Adrenal gland (tissue), 12 donors: ENCODE measurements around the gene EFNA2. TPM values are rescaled to one million over a fixed set of nuclear protein-coding genes. Genes with fewer than 3 reads are reported as not detected.

ENCODE experiments used
- DNase-seq, 7 donors: peaks; one replicate each; pipeline ENCODE4 v3.0.0-alpha.2; 2019 to 2020
- H3K27ac ChIP-seq, 5 donors: fragments of 200-600 bp; sonication (generic) in 4 of 5; 1 replicate in 3 of 5; 2 replicates in 2 of 5; pipeline versions ENCODE4 v1.5.1 to v1.8.0; 2016 to 2020; ENCODE audit warnings: mild to moderate bottlenecking in 1 of 5
- H3K27me3 ChIP-seq: fragments of 200-600 bp; 2 replicates; pipeline ENCODE4 v1.8.0; 2021
- H3K36me3 ChIP-seq, 2 donors: fragments of 200-600 bp; replicated peaks in 1 of 2; 1 replicate in 1 of 2; 2 replicates in 1 of 2; pipeline versions ENCODE4 v1.5.1 to v1.8.0; 2018 to 2022
- H3K4me1 ChIP-seq, 2 donors: fragments of 200-600 bp; replicated peaks in 1 of 2; 1 replicate in 1 of 2; 2 replicates in 1 of 2; pipeline versions ENCODE4 v1.5.1 to v1.8.0; 2018 to 2021
- H3K4me3 ChIP-seq, 4 donors: fragments of 200-600 bp; sonication (generic) in 3 of 4; one replicate each; pipeline ENCODE4 v1.5.1; 2016 to 2018
- H3K9me3 ChIP-seq, 3 donors: fragments of 200-600 bp; sonication (generic) in 1 of 3; replicated peaks in 1 of 3; 1 replicate in 2 of 3; 2 replicates in 1 of 3; pipeline versions ENCODE4 v1.5.1 to v1.8.0; 2016 to 2021
- POLR2A ChIP-seq, 2 donors: fragments of 450-650 bp; IDR thresholded peaks; one replicate each; pipeline ENCODE4 v1.6.1; 2017; ENCODE audit warnings: antibody characterized with exemption in 2 of 2, mild to moderate bottlenecking in 2 of 2, moderate library complexity in 1 of 2
- WGBS, 4 donors: extraction: QIAGEN DNeasy Blood & Tissue Kit in 2 of 4; methylation state at CpG; one replicate each; pipeline versions ENCODE4 v1.1.5 to v1.1.7; 2013 to 2017; 5-methylcytosine and 5-hydroxymethylcytosine counted together
- intact Hi-C, 2 donors: fragments of 100-400 bp; cut with DNase I; formaldehyde crosslinking; loops; one replicate each; pipeline versions ENCODE4 v1.14.1 to v1.15.0; 2022 to 2023
- polyA plus RNA-seq, 3 donors: library from polyadenylated mRNA; stranded (reverse); fragments of 200-250 nt in 2 of 3; fragments of 350-450 nt in 1 of 3; fragmentation: Illumina TruSeq in 1 of 3; extraction: RNeasy Lipid Tissue Mini Kit (QIAGEN cat#74804) in 1 of 3; gene quantifications; one replicate each; pipeline ENCODE4 v1.2.3, GENCODE V29; 2013 to 2014
- total RNA-seq, 9 donors: library from RNA; depleted of rRNA in 4 of 9; stranded (reverse); fragments of >200 nt in 4 of 9; fragments of 120-200 nt in 1 of 9; fragmentation: NEBNext Ultra II Directional in 1 of 9; extraction: Animal tissue kit (Norgen Biotek cat#: 25700) in 1 of 9; gene quantifications; one replicate each; pipeline versions ENCODE4 v1.1.0 to v1.2.4, GENCODE V29; 2013 to 2023
- TF ChIP-seq, protein P1 (sequence below), 6 experiments: fragments of 450-650 bp in 4 of 6; fragments of 200-600 bp in 2 of 6; sonication (generic) in 1 of 6; IDR thresholded peaks; 1 replicate in 5 of 6; 2 replicates in 1 of 6; pipeline versions ENCODE4 v1.5.1 to v1.8.0; 2016 to 2021; ENCODE audit warnings: antibody characterized with exemption in 6 of 6, mild to moderate bottlenecking in 2 of 6, moderate library complexity in 1 of 6
- donor health status: healthy with polysubstance abuse.
- donor health status: Bipolar disorder and iron deficiency.
- donor health status: DM: yes; HTN: yes; CAD: no.
- donor health status: DM: no; HTN: no; CAD: no.
- donor health status: DM: no; HTN: no; CAD: no.
- donor health status: DM: yes; HTN: yes; CAD: no.

EFNA2 gene
- total and polyA plus RNA-seq, 12 donors, result 0.11 TPM; not detected in 11

DNA sequence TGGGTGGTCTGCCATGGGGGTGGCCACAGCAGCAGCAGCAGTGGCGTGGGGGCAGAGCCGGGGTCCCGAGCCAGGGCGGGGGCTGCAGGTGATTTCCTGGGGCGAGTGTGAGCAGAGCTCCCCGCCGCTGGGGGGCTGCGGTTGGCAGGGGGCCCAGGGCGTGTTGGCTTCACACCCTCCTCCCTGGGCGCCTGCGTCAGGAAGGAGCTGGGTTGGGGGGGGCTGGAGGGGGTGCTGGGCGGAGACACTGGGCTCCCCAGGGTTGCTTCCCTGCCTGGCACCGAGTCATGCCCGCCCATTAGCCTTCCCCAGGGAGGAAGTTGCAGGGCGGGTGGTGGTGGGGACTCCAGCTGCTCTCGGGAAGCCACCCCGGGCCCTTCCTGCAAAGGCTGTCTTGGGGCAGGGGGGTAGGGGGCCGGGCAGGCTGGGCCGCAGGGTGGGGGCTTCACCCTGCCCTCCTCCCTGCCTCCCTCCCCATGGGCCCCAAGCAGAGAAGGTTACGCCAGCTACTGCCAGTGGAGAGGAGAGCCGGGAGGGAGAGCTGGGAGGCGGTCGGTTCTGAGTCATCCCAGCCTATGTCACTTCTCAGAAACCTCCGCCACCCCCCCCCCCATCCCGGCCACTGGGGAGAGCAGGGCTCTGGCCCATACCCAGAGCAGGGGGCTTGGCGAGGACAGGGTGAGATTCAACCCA lies 32.7 kb upstream of the EFNA2 start:
- H3K4me3 ChIP-seq, result peak overlapping the region in 2 of 4 donors; percentile 38 to 92
- WGBS, 4 donors, result 0 to 1% (median 0%) methylated on average over 2 to 26 of the region's 26 CpGs
- H3K27ac ChIP-seq, result peak overlapping the region; percentile 97 to 100 (median 99)
- H3K4me1 ChIP-seq, result peaks cover 40% of the 10 kb centered on the region in 2 donors
- intact Hi-C loops, result no loop called here
- peak; percentile 92 to 98 (median 97) for DNase-seq
- no peaks in the 10 kb centered on the region for H3K27me3 ChIP-seq
- TF ChIP-seq, protein P1, sequence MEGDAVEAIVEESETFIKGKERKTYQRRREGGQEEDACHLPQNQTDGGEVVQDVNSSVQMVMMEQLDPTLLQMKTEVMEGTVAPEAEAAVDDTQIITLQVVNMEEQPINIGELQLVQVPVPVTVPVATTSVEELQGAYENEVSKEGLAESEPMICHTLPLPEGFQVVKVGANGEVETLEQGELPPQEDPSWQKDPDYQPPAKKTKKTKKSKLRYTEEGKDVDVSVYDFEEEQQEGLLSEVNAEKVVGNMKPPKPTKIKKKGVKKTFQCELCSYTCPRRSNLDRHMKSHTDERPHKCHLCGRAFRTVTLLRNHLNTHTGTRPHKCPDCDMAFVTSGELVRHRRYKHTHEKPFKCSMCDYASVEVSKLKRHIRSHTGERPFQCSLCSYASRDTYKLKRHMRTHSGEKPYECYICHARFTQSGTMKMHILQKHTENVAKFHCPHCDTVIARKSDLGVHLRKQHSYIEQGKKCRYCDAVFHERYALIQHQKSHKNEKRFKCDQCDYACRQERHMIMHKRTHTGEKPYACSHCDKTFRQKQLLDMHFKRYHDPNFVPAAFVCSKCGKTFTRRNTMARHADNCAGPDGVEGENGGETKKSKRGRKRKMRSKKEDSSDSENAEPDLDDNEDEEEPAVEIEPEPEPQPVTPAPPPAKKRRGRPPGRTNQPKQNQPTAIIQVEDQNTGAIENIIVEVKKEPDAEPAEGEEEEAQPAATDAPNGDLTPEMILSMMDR (IDR thresholded peaks at IDR 0.05), result peak in 3 of 6 experiments; percentile 30 to 38 (median 35)
- TF ChIP-seq POLR2A (IDR thresholded peaks at IDR 0.05), result peak in 1 of 2 donors; percentile 72
- H3K36me3 ChIP-seq, result peaks cover 0 to 56% of the 10 kb centered on the region in 2 donors
- no peaks in the 10 kb centered on the region for H3K9me3 ChIP-seq

DNA sequence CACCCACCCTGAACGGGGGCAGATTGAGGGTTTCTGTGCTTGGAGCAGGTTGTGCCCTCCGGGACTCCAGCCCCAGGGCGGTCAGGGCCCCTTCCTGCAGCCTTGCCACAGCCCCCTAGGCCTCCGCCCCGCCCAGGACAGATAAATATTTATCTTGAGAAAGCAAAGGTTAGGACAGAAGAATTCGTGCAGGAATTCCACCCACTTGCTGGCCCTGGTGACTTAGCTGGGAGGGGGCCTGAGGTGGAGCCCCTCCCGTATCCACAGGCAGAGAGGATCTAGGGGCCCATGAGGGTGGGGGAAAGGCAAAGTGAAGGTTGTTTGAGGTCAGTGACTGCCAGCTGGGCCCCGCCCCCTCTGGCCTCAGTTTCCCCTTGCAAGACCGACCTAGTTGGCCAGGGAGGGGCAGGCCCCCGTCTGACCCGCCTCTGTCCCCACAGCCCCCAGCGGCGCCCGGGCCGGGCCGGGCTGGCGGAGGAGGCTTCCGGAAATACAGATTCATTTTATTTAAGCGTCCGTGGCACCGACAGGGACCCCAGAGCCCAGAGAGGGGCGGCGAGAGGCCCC lies 32.1 kb upstream of the EFNA2 start:
- Histone ChIP-seq H3K4me1 (peaks cover 44% of the 10 kb centered on the region in 2 donors), H3K9me3 (no peaks in the 10 kb centered on the region), H3K27ac (peak overlapping the region; percentile 97 to 100 (median 99)), H3K4me3 (peak overlapping the region in 2 of 4 donors; percentile 38 to 92), H3K27me3 (no peaks in the 10 kb centered on the region), H3K36me3 (peaks cover 0 to 60% of the 10 kb centered on the region in 2 donors)
- WGBS, 4 donors, result 6 to 20% (median 14%) methylated on average over 3 to 23 of the region's 23 CpGs
- DNase-seq, result peak in 1 of 7 donors; percentile 66
- TF ChIP-seq, protein P1 (IDR thresholded peaks at IDR 0.05), result no peak
- no peak for TF ChIP-seq POLR2A (IDR thresholded peaks at IDR 0.05)
- intact Hi-C loops, result no loop called here

DNA sequence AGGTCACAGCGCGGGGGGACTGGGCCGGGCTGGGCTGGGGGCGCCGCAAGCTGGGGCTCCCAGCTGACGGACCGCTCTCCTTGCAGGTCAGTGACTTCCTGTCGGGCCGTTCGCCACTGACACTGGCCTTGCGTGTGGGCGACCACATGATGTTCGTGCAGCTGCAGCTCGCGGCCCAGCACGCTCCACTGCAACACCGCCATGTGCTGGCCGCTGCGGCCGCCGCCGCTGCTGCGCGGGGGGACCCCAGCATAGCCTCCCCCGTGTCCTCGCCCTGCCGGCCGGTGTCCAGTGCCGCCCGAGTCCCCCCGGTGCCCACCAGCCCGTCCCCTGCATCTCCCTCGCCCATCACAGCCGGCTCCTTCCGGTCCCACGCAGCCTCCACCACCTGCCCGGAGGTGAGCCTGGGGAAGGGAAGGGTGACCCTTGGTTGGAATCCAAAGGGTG lies 31.6 kb upstream of the EFNA2 start:
- Histone ChIP-seq H3K9me3 (no peaks in the 10 kb centered on the region), H3K36me3 (peaks cover 0 to 60% of the 10 kb centered on the region in 2 donors), H3K4me3 (peak overlapping the region in 2 of 4 donors; percentile 38 to 92), H3K27me3 (no peaks in the 10 kb centered on the region), H3K4me1 (peaks cover 49 to 50% of the 10 kb centered on the region in 2 donors), H3K27ac (peak overlapping the region; percentile 97 to 100 (median 99))
- WGBS, 4 donors, result 44 to 80% (median 63%) methylated on average over 1 to 37 of the region's 37 CpGs
- intact Hi-C loops, result no loop called here
- TF ChIP-seq, protein P1 (IDR thresholded peaks at IDR 0.05), result no peak
- peak in 1 of 2 donors; percentile 85 for TF ChIP-seq POLR2A (IDR thresholded peaks at IDR 0.05)
- peak; percentile 74 to 94 (median 86) for DNase-seq

DNA sequence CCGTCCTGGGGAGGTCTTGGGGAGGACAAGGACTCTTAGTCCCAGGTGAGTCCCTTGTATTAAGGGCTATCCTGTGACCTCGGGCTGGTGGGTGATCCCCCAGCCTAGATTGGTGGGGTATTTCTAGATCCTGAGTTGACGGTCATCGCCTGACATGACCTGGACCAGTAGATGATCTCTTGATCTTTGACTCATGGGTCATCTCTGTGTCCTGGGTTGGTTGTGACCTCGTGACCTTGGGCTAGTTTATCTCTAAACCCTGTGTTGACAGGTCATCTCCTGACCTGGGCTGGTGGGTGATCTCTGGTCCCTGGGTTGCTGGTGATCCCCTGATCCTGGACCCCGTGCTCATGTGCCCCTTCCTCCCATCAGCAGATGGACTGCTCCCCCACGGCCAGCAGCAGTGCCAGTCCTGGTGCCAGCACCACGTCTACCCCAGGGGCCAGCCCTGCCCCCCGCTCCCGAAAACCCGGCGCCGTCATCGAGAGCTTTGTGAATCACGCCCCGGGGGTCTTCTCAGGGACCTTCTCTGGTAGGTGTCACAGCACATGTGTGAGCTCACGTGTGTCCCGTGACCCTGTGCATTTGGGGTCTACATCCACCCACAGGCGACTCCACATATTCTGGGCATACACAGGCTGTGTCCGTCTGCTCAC lies 31.0 kb upstream of the EFNA2 start:
- TF ChIP-seq POLR2A (IDR thresholded peaks at IDR 0.05), result peak in 1 of 2 donors; percentile 8
- TF ChIP-seq, protein P1 (IDR thresholded peaks at IDR 0.05), result no peak
- peaks cover 55% of the 10 kb centered on the region in 2 donors for H3K4me1 ChIP-seq
- 33 to 72% (median 61%) methylated on average over 4 to 20 of the region's 20 CpGs for WGBS, 4 donors

More for the DNA sequence above, 31.0 kb upstream of the EFNA2 start:
- Histone ChIP-seq H3K4me3 (peak overlapping the region in 1 of 4 donors; percentile 92), H3K9me3 (no peaks in the 10 kb centered on the region), H3K27me3 (no peaks in the 10 kb centered on the region), H3K36me3 (peaks cover 0 to 60% of the 10 kb centered on the region in 2 donors), H3K27ac (peak overlapping the region; percentile 97 to 100 (median 99))
- DNase-seq, result peak in 3 of 7 donors; percentile 50 to 67 (median 56)
- intact Hi-C loops, result no loop called here
